B cell (primary cell): ENCODE data around the gene AFF1. TPM values are rescaled to one million over a fixed set of nuclear protein-coding genes. Genes with fewer than 3 reads are reported as not detected.

ENCODE experiments used
- ATAC-seq: fragments of 200-7000 bp; cut with Tn5 transposase; one replicate; pipeline ENCODE4 v1.10.0; 2021; ENCODE audit warnings: low read depth, mild to moderate bottlenecking, moderate number of reproducible peaks, moderate library complexity
- CTCF ChIA-PET: fragments of 350-600 bp; sonication (Branson Sonifier 250); formaldehyde crosslinking; loops from one replicate; lab custom pipeline; 2021; ENCODE audit warnings: antibody characterized with exemption, inconsistent platforms; lab: Charles Lee
- POLR2A ChIA-PET: fragments of 350-600 bp; sonication (Branson Sonifier 250); formaldehyde crosslinking; loops from one replicate; lab custom pipeline; 2021; ENCODE audit warnings: antibody characterized with exemption; lab: Charles Lee
- DNase-seq: peaks from one replicate; pipeline ENCODE4 v3.0.0; 2013
- H2AFZ ChIP-seq: 2 replicates; pipeline ENCODE4 v1.6.1; 2012; ENCODE audit warnings: mild to moderate bottlenecking, low read depth, low read length; ENCODE audit not compliant: insufficient read depth, poor library complexity, severe bottlenecking
- H3K27ac ChIP-seq, 2 donors: 1 replicate in 1 of 2; 2 replicates in 1 of 2; pipeline ENCODE4 v1.5.1; 2012 to 2013; ENCODE audit warnings: low read length in 2 of 2, mild to moderate bottlenecking in 2 of 2, moderate library complexity in 1 of 2
- H3K27me3 ChIP-seq, 4 experiments: fragments of 200-600 bp in 1 of 4; sonication (generic) in 1 of 4; replicated peaks in 1 of 4; 1 replicate in 2 of 4; 2 replicates in 2 of 4; pipeline versions ENCODE4 v1.6.1 to v1.7.0; 2013 to 2016; ENCODE audit warnings: low read length in 3 of 4, mild to moderate bottlenecking in 2 of 4, mixed read lengths in 1 of 4, moderate library complexity in 1 of 4; ENCODE audit not compliant: insufficient read depth in 4 of 4, control insufficient read depth in 3 of 4; ENCODE audit errors: control extremely low read depth in 1 of 4
- H3K36me3 ChIP-seq, 2 experiments: replicated peaks in 1 of 2; 1 replicate in 1 of 2; 2 replicates in 1 of 2; pipeline versions ENCODE4 v1.6.1 to v1.7.1; 2013; ENCODE audit warnings: low read length in 1 of 2; ENCODE audit not compliant: insufficient read depth in 2 of 2, control insufficient read depth in 1 of 2; ENCODE audit errors: control extremely low read depth in 1 of 2, extremely low read depth in 1 of 2
- H3K4me1 ChIP-seq, 2 donors: fragments of 200-600 bp in 1 of 2; sonication (generic) in 1 of 2; 1 replicate in 1 of 2; 2 replicates in 1 of 2; pipeline versions ENCODE4 v1.5.1 to v1.6.1; 2013 to 2017; ENCODE audit warnings: low read length in 2 of 2; ENCODE audit not compliant: control insufficient read depth in 2 of 2, insufficient read depth in 2 of 2
- H3K4me2 ChIP-seq: replicated peaks from 2 replicates; pipeline ENCODE3; 2012; ENCODE audit warnings: mild to moderate bottlenecking, low read depth, low read length; ENCODE audit not compliant: poor library complexity, severe bottlenecking
- H3K4me3 ChIP-seq, 5 experiments: fragments of 200-600 bp in 1 of 5; sonication (generic) in 1 of 5; 1 replicate in 3 of 5; 2 replicates in 2 of 5; pipeline versions ENCODE4 v1.5.1 to v1.7.0; 2011 to 2016; ENCODE audit warnings: low read length in 4 of 5, mild to moderate bottlenecking in 4 of 5, low read depth in 2 of 5, control low read depth in 1 of 5, moderate library complexity in 1 of 5; ENCODE audit not compliant: insufficient read depth in 1 of 5; ENCODE audit errors: control extremely low read depth in 1 of 5, extremely low read depth in 1 of 5
- H3K79me2 ChIP-seq: fragments of 200-600 bp; sonication (generic); one replicate; pipeline ENCODE4 v1.6.0; 2016; ENCODE audit warnings: low read length; ENCODE audit not compliant: control insufficient read depth, insufficient read depth
- H3K9ac ChIP-seq: fragments of 200-600 bp; sonication (generic); 2 replicates; pipeline ENCODE4 v1.6.1; 2017; ENCODE audit warnings: mild to moderate bottlenecking, low read length, moderate library complexity
- H3K9me3 ChIP-seq, 3 donors: one replicate each; pipeline versions ENCODE4 v1.6.1 to v1.7.1; 2013; ENCODE audit warnings: low read length in 2 of 3; ENCODE audit not compliant: control insufficient read depth in 2 of 3, insufficient read depth in 1 of 3; ENCODE audit errors: control extremely low read depth in 1 of 3
- H4K20me1 ChIP-seq: 2 replicates; pipeline ENCODE4 v1.6.0; 2012; ENCODE audit warnings: mild to moderate bottlenecking, low read length; ENCODE audit not compliant: insufficient read depth, control insufficient read depth, poor library complexity, severe bottlenecking
- H3K27ac Mint-ChIP-seq: one replicate; pipeline ENCODE4 v1.8.0; 2021; ENCODE audit warnings: mixed read lengths
- H3K27me3 Mint-ChIP-seq: one replicate; pipeline ENCODE4 v1.8.0; 2021; ENCODE audit warnings: mixed read lengths
- H3K4me1 Mint-ChIP-seq: one replicate; pipeline ENCODE4 v1.8.0; 2021; ENCODE audit warnings: mixed read lengths
- H3K4me3 Mint-ChIP-seq: one replicate; pipeline ENCODE4 v1.8.0; 2021; ENCODE audit warnings: mixed read lengths
- H3K9me3 Mint-ChIP-seq: one replicate; pipeline ENCODE4 v1.8.0; 2022; ENCODE audit warnings: mixed read lengths; ENCODE audit not compliant: insufficient read depth
- CTCF ChIP-seq: fragments of 200-600 bp; IDR thresholded peaks from one replicate; pipeline ENCODE4 v1.8.0; 2022; ENCODE audit warnings: antibody characterized with exemption, mild to moderate bottlenecking
- EZH2 ChIP-seq: IDR thresholded peaks from 2 replicates; pipeline ENCODE4 v1.6.1; 2012; ENCODE audit warnings: borderline replicate concordance, low read depth, mild to moderate bottlenecking, moderate library complexity, low read length; ENCODE audit not compliant: insufficient read depth, poor library complexity, severe bottlenecking
- WGBS: methylation state at CpG from one replicate; pipeline ENCODE4 v1.1.5; 2013; ENCODE audit warnings: missing lambda C conversion rate; ENCODE audit not compliant: insufficient coverage; 5-methylcytosine and 5-hydroxymethylcytosine counted together
- intact Hi-C: fragments of 100-400 bp; cut with micrococcal nuclease; formaldehyde crosslinking; loops from one replicate; pipeline ENCODE4 v1.10.0; 2022
- polyA plus RNA-seq: library from polyadenylated mRNA; depleted of rRNA; stranded (reverse); fragments of >200 nt; gene quantifications from 2 replicates; pipeline ENCODE4 v1.2.3, GENCODE V29; 2012
- total RNA-seq, 2 donors: library from RNA; stranded (reverse); fragments of 120-200 nt in 1 of 2; gene quantifications; 1 replicate in 1 of 2; 2 replicates in 1 of 2; pipeline versions ENCODE4 v1.2.3 to v1.2.4, GENCODE V29; 2013 to 2022

Gene AFF1
- total and polyA plus RNA-seq, 2 donors (not counting 1 experiment from before 2014, with no cell fraction given): 15.3 to 135 TPM

- WGBS: 86% methylated on average over 4 of the region's 4 CpGs
- Histone ChIP-seq H3K36me3 (no peaks in the 10 kb centered on the region), H4K20me1 (no peaks in the 10 kb centered on the region), H3K9me3 (no peaks in the 10 kb centered on the region), H3K9ac (no peak overlapping the region), H3K27me3 (peaks cover 0 to 15% (median 5%) of the 10 kb centered on the region in 4 experiments), H3K4me3 (no peak overlapping the region), H3K27ac (no peak overlapping the region), H3K4me2 (no peak overlapping the region), H3K79me2 (no peaks in the 10 kb centered on the region), H3K4me1 (peaks cover 9 to 11% of the 10 kb centered on the region in 2 donors), H2AFZ (no peak overlapping the region)
- Mint-ChIP-seq H3K27me3 (peaks cover 10% of the 10 kb centered on the region), H3K27ac (no peak overlapping the region), H3K9me3 (no peaks in the 10 kb centered on the region), H3K4me1 (peaks cover 8% of the 10 kb centered on the region), H3K4me3 (no peak overlapping the region)
- DNase-seq (no peak), ATAC-seq (no peak)
- POLR2A ChIA-PET: no interaction called here
- CTCF ChIA-PET: interaction anchor here (1.3 to 1.4 kb wide), 2 partner anchors 398 to 402 kb away, joined by 9 to 18 read pairs; no protein-coding TSS in a partner anchor
- intact Hi-C loops: loop anchor here (5.0 kb wide), 1 partner anchor 1814 kb away; no protein-coding TSS in a partner anchor
- TF ChIP-seq CTCF (no peak), EZH2 (no peak)
These were observed 38.2 kb upstream of the AFF1 start for GRCh38 chr4:86896596-86896995.

GRCh38 chr4:86898562-86898961 is 36.2 kb upstream of the AFF1 start:
- Histone ChIP-seq H3K27ac (no peak overlapping the region), H3K36me3 (no peaks in the 10 kb centered on the region), H3K9ac (no peak overlapping the region), H3K4me2 (no peak overlapping the region), H3K4me3 (no peak overlapping the region), H3K4me1 (no peaks in the 10 kb centered on the region), H4K20me1 (no peaks in the 10 kb centered on the region), H3K27me3 (peaks cover 0 to 2% (median 0%) of the 10 kb centered on the region in 4 experiments), H2AFZ (no peak overlapping the region), H3K9me3 (no peaks in the 10 kb centered on the region), H3K79me2 (no peaks in the 10 kb centered on the region)
- peaks cover 3% of the 10 kb centered on the region for H3K27me3 Mint-ChIP-seq
- no peak overlapping the region for H3K27ac Mint-ChIP-seq
- intact Hi-C loops: loop anchor here (5.0 kb wide), 1 partner anchor 1816 kb away; no protein-coding TSS in a partner anchor
- TF ChIP-seq CTCF (no peak), EZH2 (no peak)
- ChIA-PET CTCF (interaction anchor here (3.1 kb wide), 1 partner anchor 401 kb away, joined by 11 read pairs; no protein-coding TSS in a partner anchor), POLR2A (no interaction called here)
- no peaks in the 10 kb centered on the region for H3K9me3 Mint-ChIP-seq
- no peak overlapping the region for H3K4me3 Mint-ChIP-seq
- no peak for ATAC-seq
- H3K4me1 Mint-ChIP-seq: no peaks in the 10 kb centered on the region
- DNase-seq: no peak
- 80% methylated on average over 1 of the region's 4 CpGs for WGBS
